Prostate gland (tissue), 2 donors: ENCODE results near the gene UBE2L6.

ENCODE experiments used
- CTCF ChIP-seq, 4 experiments: fragments of 200-600 bp in 2 of 4; fragments of 450-650 bp in 2 of 4; sonication (generic) in 2 of 4; IDR thresholded peaks; 1 replicate in 3 of 4; 2 replicates in 1 of 4; pipeline ENCODE4 v1.5.1; 2016 to 2019; ENCODE audit warnings: antibody characterized with exemption in 4 of 4, mild to moderate bottlenecking in 2 of 4, moderate library complexity in 2 of 4
- POLR2AphosphoS5 ChIP-seq: sonication (generic); formaldehyde crosslinking; IDR thresholded peaks from one replicate; pipeline ENCODE4 v1.6.1; 2017; ENCODE audit warnings: antibody characterized with exemption

GRCh38 chr11:57506522-57506921, 61.0 kb downstream of the UBE2L6 start:
- TF ChIP-seq CTCF (IDR thresholded peaks at IDR 0.05) (no peak), POLR2AphosphoS5 (no peak)
